Right renal pelvis (tissue), 4 donors: ENCODE measurements around the gene CALML5. TPM values are rescaled to one million over a fixed set of nuclear protein-coding genes. Genes with fewer than 3 reads are reported as not detected.

Experiments
- polyA plus RNA-seq, 4 donors: library from polyadenylated mRNA; unstranded; fragments of 120-200 nt; gene quantifications; one replicate each; pipeline ENCODE4 v1.2.1, GENCODE V29; 2013; ENCODE audit not compliant: insufficient read length in 4 of 4

The CALML5 gene
- polyA plus RNA-seq, 4 donors = not detected

Other genes starting within 250 kb of the CALML5 start
- 1 to 10 TPM; 1.7 to 2.7 (median 2.1) TPM for gene UCN3, start 134.6 kb downstream of the CALML5 start, polyA plus RNA-seq
- gene TUBAL3, start 94.7 kb downstream of the CALML5 start, polyA plus RNA-seq = under 1 TPM in 3 of 4 donors, not detected in 1; 0.13 to 0.38 (median 0.23) TPM
- 100 to 1,000 TPM; 112 to 162 (median 144) TPM for gene NET1, start 87.0 kb downstream of the CALML5 start, polyA plus RNA-seq
- under 1 TPM in 1 of 4 donors, not detected in 3; 0.19 TPM for gene CALML3, start 25.4 kb upstream of the CALML5 start, polyA plus RNA-seq
- gene ASB13, start 167.0 kb upstream of the CALML5 start, polyA plus RNA-seq = 10 to 100 TPM; 24.9 to 27.1 (median 26.2) TPM
- 10 to 100 TPM; 31.4 to 41.6 (median 38.0) TPM for gene TASOR2, start 185.3 kb upstream of the CALML5 start, polyA plus RNA-seq